A549 (cell line): ENCODE data around the gene MED9. TPM values are rescaled to one million over a fixed set of nuclear protein-coding genes. Genes with fewer than 3 reads are reported as not detected.

Experiments
- ATAC-seq, 2 experiments: fragments of 200-7000 bp in 1 of 2; fragments of >200 bp in 1 of 2; cut with Nextera tagmentation in 1 of 2; cut with Tn5 transposase in 1 of 2; 3 replicates each; pipeline versions ENCODE4 v1.8.0 to v1.9.1; 2018 to 2020; ENCODE audit warnings: mild to moderate bottlenecking in 1 of 2, moderate library complexity in 1 of 2
- CTCF ChIA-PET: fragments of 300-600 bp; sonication (Branson Sonifier 250); formaldehyde crosslinking; extraction: SDS; loops from one replicate; lab custom pipeline; 2021; ENCODE audit warnings: antibody characterized with exemption, inconsistent platforms; lab: Yijun Ruan, JAX
- POLR2A ChIA-PET: fragments of 350-600 bp; formaldehyde crosslinking; extraction: SDS; loops from one replicate; lab custom pipeline; 2021; ENCODE audit warnings: antibody characterized with exemption, inconsistent platforms; lab: Yijun Ruan, JAX
- DNase-seq, 2 experiments: peaks; one replicate each; pipeline versions ENCODE4 v3.0.0 to v3.0.0-alpha.2; 2011 to 2016; ENCODE audit warnings: low read depth in 1 of 2, low spot score in 1 of 2
- FAIRE-seq: peaks from 2 replicates; lab custom pipeline; 2011; peaks lifted over from hg19 to GRCh38; lab: Jason Lieb, UNC
- H3K27ac ChIP-seq, 2 experiments: fragments of >200 bp; sonication (Bioruptor Twin); formaldehyde crosslinking; 3 replicates each; pipeline ENCODE4 v1.5.1; 2016 to 2017
- H3K4me1 ChIP-seq: fragments of >200 bp; sonication (Bioruptor Twin); formaldehyde crosslinking; 3 replicates; pipeline ENCODE4 v1.6.1; 2016
- H3K4me2 ChIP-seq: fragments of >200 bp; sonication (Bioruptor Twin); formaldehyde crosslinking; 3 replicates; pipeline ENCODE4 v1.6.1; 2016
- H3K4me3 ChIP-seq: fragments of >200 bp; sonication (Bioruptor Twin); formaldehyde crosslinking; 3 replicates; pipeline ENCODE4 v1.5.1; 2016
- H3K9me3 ChIP-seq: fragments of >200 bp; sonication (Bioruptor Twin); formaldehyde crosslinking; 3 replicates; pipeline ENCODE4 v1.6.1; 2016
- ATOH8 ChIP-seq: fragments of 250-450 bp; sonication (Bioruptor Pico); IDR thresholded peaks from 2 replicates; pipeline ENCODE4 v1.5.0; 2020; ENCODE audit warnings: low read depth, mild to moderate bottlenecking, moderate library complexity
- BHLHE40 ChIP-seq: IDR thresholded peaks from 2 replicates; pipeline ENCODE4 v1.6.1; 2012; ENCODE audit warnings: low read depth, low read length, inconsistent platforms
- CBX2 ChIP-seq: fragments of 200-600 bp; sonication (generic); IDR thresholded peaks from 2 replicates; pipeline ENCODE4 v1.6.1; 2016; ENCODE audit warnings: low read depth, mild to moderate bottlenecking, borderline replicate concordance
- CBX8 ChIP-seq: fragments of 200-600 bp; sonication (generic); IDR thresholded peaks from 2 replicates; pipeline ENCODE4 v1.6.1; 2016
- CHD4 ChIP-seq: fragments of 200-600 bp; sonication (generic); IDR thresholded peaks from 2 replicates; pipeline ENCODE4 v1.6.1; 2016; ENCODE audit warnings: antibody characterized with exemption, mild to moderate bottlenecking, borderline replicate concordance
- E2F6 ChIP-seq: IDR thresholded peaks from 2 replicates; pipeline ENCODE4 v1.6.1; 2012; ENCODE audit warnings: low read depth, borderline replicate concordance
- EHF ChIP-seq: fragments of 250-450 bp; sonication (Bioruptor Pico); IDR thresholded peaks from 2 replicates; pipeline ENCODE4 v1.5.0; 2020; ENCODE audit warnings: mild to moderate bottlenecking
- ELK1 ChIP-seq: fragments of 150-350 bp; IDR thresholded peaks from 2 replicates; pipeline ENCODE4 v1.6.1; 2014; ENCODE audit warnings: low read depth, mild to moderate bottlenecking, low read length
- EP300 ChIP-seq, 2 experiments: fragments of >200 bp; sonication (Bioruptor Twin); formaldehyde crosslinking; IDR thresholded peaks; 2 replicates in 1 of 2; 3 replicates in 1 of 2; pipeline ENCODE4 v1.6.1; 2016 to 2017
- ESRRA ChIP-seq: fragments of 150-350 bp; IDR thresholded peaks from 2 replicates; pipeline ENCODE4 v1.6.1; 2014; ENCODE audit warnings: mild to moderate bottlenecking, low read length, borderline replicate concordance
- FOSB ChIP-seq: fragments of 250-450 bp; sonication (Bioruptor Pico); IDR thresholded peaks from 2 replicates; pipeline ENCODE4 v1.5.0; 2020; ENCODE audit warnings: mild to moderate bottlenecking, moderate library complexity
- FOSL2 ChIP-seq, 2 experiments: fragments of 450-650 bp in 1 of 2; fragments of >200 bp in 1 of 2; sonication (Bioruptor Twin) in 1 of 2; formaldehyde crosslinking; IDR thresholded peaks; 2 replicates each; pipeline versions ENCODE4 v1.5.0 to v1.6.1; 2016 to 2020; ENCODE audit warnings: mild to moderate bottlenecking in 1 of 2, moderate library complexity in 1 of 2
- HEYL ChIP-seq: fragments of 250-450 bp; sonication (Bioruptor Pico); IDR thresholded peaks from 2 replicates; pipeline ENCODE4 v1.8.0; 2021; ENCODE audit warnings: mild to moderate bottlenecking, moderate library complexity
- HOXA7 ChIP-seq: fragments of 250-450 bp; sonication (Bioruptor Pico); IDR thresholded peaks from 2 replicates; pipeline ENCODE4 v1.5.0; 2020; ENCODE audit warnings: mild to moderate bottlenecking, moderate library complexity
- HOXB13 ChIP-seq: fragments of 250-450 bp; sonication (Bioruptor Pico); IDR thresholded peaks from 2 replicates; pipeline ENCODE4 v1.5.0; 2020; ENCODE audit warnings: low read depth, mild to moderate bottlenecking, moderate library complexity
- HOXB5 ChIP-seq: fragments of 250-450 bp; sonication (Bioruptor Pico); IDR thresholded peaks from 2 replicates; pipeline ENCODE4 v1.5.0; 2020; ENCODE audit warnings: mild to moderate bottlenecking, moderate library complexity
- KDM1A ChIP-seq: fragments of 200-600 bp; sonication (generic); IDR thresholded peaks from 2 replicates; pipeline ENCODE4 v1.6.1; 2016; ENCODE audit warnings: low read depth, mild to moderate bottlenecking
- KDM5A ChIP-seq: fragments of 200-600 bp; sonication (generic); IDR thresholded peaks from 2 replicates; pipeline ENCODE4 v1.6.1; 2016; ENCODE audit warnings: antibody characterized with exemption, mild to moderate bottlenecking
- MAX ChIP-seq: IDR thresholded peaks from 2 replicates; pipeline ENCODE4 v1.6.1; 2012
- MAZ ChIP-seq: fragments of 150-350 bp; IDR thresholded peaks from 2 replicates; pipeline ENCODE4 v1.6.1; 2014; ENCODE audit warnings: antibody characterized with exemption, low read depth, low read length, borderline replicate concordance
- MYC ChIP-seq: IDR thresholded peaks from 2 replicates; pipeline ENCODE4 v1.6.1; 2012; ENCODE audit warnings: mild to moderate bottlenecking, inconsistent platforms, low read length, improper control_type of control experiment, borderline replicate concordance
- NFE2L2 ChIP-seq: fragments of 150-350 bp; conservative IDR thresholded peaks from 2 replicates; pipeline ENCODE4 v1.6.1; 2014; ENCODE audit warnings: low read length
- NR3C1 ChIP-seq: fragments of >200 bp; sonication (Bioruptor Twin); formaldehyde crosslinking; IDR thresholded peaks from 3 replicates; pipeline ENCODE4 v1.6.1; 2017
- PHF8 ChIP-seq: fragments of 200-600 bp; sonication (generic); IDR thresholded peaks from 2 replicates; pipeline ENCODE4 v1.6.1; 2016; ENCODE audit warnings: low read depth, mild to moderate bottlenecking, antibody characterized with exemption, moderate library complexity, borderline replicate concordance
- POLR2AphosphoS2 ChIP-seq: conservative IDR thresholded peaks from 2 replicates; pipeline ENCODE4 v1.6.1; 2012; ENCODE audit warnings: low read length, improper control_type of control experiment, inconsistent platforms
- RAD21 ChIP-seq, 2 experiments: fragments of >200 bp in 1 of 2; sonication (Bioruptor Twin) in 1 of 2; formaldehyde crosslinking in 1 of 2; IDR thresholded peaks in 1 of 2; conservative IDR thresholded peaks in 1 of 2; 2 replicates in 1 of 2; 3 replicates in 1 of 2; pipeline ENCODE4 v1.6.1; 2012 to 2018; ENCODE audit warnings: inconsistent platforms in 1 of 2
- RARB ChIP-seq: fragments of 250-450 bp; sonication (Bioruptor Pico); IDR thresholded peaks from 2 replicates; pipeline ENCODE4 v1.8.0; 2021; ENCODE audit warnings: mild to moderate bottlenecking, moderate library complexity
- RCOR1 ChIP-seq: fragments of 150-350 bp; IDR thresholded peaks from 2 replicates; pipeline ENCODE4 v1.6.1; 2014; ENCODE audit warnings: antibody characterized with exemption, low read length, low read depth
- SMC3 ChIP-seq: fragments of >200 bp; sonication (Bioruptor Twin); formaldehyde crosslinking; IDR thresholded peaks from 3 replicates; pipeline ENCODE4 v1.6.1; 2018; ENCODE audit warnings: inconsistent platforms
- TFCP2L1 ChIP-seq: fragments of 250-450 bp; sonication (Bioruptor Pico); IDR thresholded peaks from 2 replicates; pipeline ENCODE4 v1.5.0; 2021; ENCODE audit warnings: mild to moderate bottlenecking
- TP53 ChIP-seq: fragments of 250-450 bp; sonication (Bioruptor Pico); IDR thresholded peaks from 2 replicates; pipeline ENCODE4 v1.5.0; 2021; ENCODE audit warnings: mild to moderate bottlenecking, moderate library complexity
- USF2 ChIP-seq: fragments of 450-650 bp; IDR thresholded peaks from 2 replicates; pipeline ENCODE4 v1.6.1; 2014; ENCODE audit warnings: antibody characterized with exemption
- ZC3H11A ChIP-seq: fragments of 450-650 bp; IDR thresholded peaks from 2 replicates; pipeline ENCODE4 v1.6.1; 2014; ENCODE audit warnings: antibody characterized with exemption, mild to moderate bottlenecking
- ZNF302 ChIP-seq: fragments of 250-450 bp; sonication (Bioruptor Pico); IDR thresholded peaks from 2 replicates; pipeline ENCODE4 v1.9.0; 2021; ENCODE audit warnings: inconsistent platforms, mild to moderate bottlenecking, moderate library complexity
- ZSCAN20 ChIP-seq: fragments of 250-450 bp; sonication (Bioruptor Pico); IDR thresholded peaks from 2 replicates; pipeline ENCODE4 v1.8.0; 2022; ENCODE audit warnings: mild to moderate bottlenecking, moderate library complexity
- whole genome bisulfite sequencing: methylation state at CpG from one replicate; pipeline ENCODE4 v1.1.6; 2017; ENCODE audit errors: missing lambda C conversion rate; 5-methylcytosine and 5-hydroxymethylcytosine counted together
- polyA plus RNA-seq, 4 experiments: library from polyadenylated mRNA; depleted of rRNA in 3 of 4; stranded (reverse); fragments of >200 nt; fragmentation: RNase III in 1 of 4; extraction: RNeasy Plus Mini Kit Qiagen cat#74134 plus additional on column Dnase treatment in 1 of 4; gene quantifications; 2 replicates in 3 of 4; 3 replicates in 1 of 4; pipeline ENCODE4 v1.2.3, GENCODE V29; 2011 to 2017
- TF ChIP-seq, protein P1 (sequence below): fragments of >200 bp; sonication (Bioruptor Twin); formaldehyde crosslinking; IDR thresholded peaks from 2 replicates; pipeline ENCODE4 v1.6.1; 2016
- TF ChIP-seq, protein P2 (sequence below): fragments of >200 bp; sonication (Bioruptor Twin); formaldehyde crosslinking; IDR thresholded peaks from 3 replicates; pipeline ENCODE4 v1.5.1; 2016

Gene MED9
- polyA plus RNA-seq, 2 of the 4 experiments (the other 2 are of a cell fraction): 15.2 to 17.4 TPM

- Histone ChIP-seq H3K4me2 (peak overlapping the region; percentile 83), H3K4me3 (no peak overlapping the region), H3K9me3 (peaks cover 11% of the 10 kb centered on the region; the same call in 2 of the 3 replicates), H3K4me1 (peaks cover 45% of the 10 kb centered on the region), H3K27ac (peak overlapping the region; percentile 68 to 83)
- WGBS: 69% methylated on average over 4 of the region's 4 CpGs
- CTCF ChIA-PET: interaction anchor here (0.8 to 6.5 kb wide), 12 partner anchors 12 to 234 kb away, joined by 3 to 48 read pairs (median 4); partner anchors contain the start of genes MED9 and RASD1
- DNase-seq (peak in 1 of 2 experiments; percentile 54), FAIRE-seq (no peak), ATAC-seq (peak; percentile 41 to 43; a peak in 5 of 6 replicates)
- POLR2A ChIA-PET: interaction anchor here (1.8 to 2.8 kb wide), 2 partner anchors 11 to 50 kb away, joined by 11 to 12 read pairs; partner anchors contain the start of gene RASD1
- TF ChIP-seq ZC3H11A: no peak
- no peak for TF ChIP-seq ATOH8 (CRISPR knock-in tag)
- no peak for TF ChIP-seq KDM1A
- no peak for TF ChIP-seq ELK1
- no peak for TF ChIP-seq HEYL (CRISPR knock-in tag)
- no peak for TF ChIP-seq EP300 (IDR thresholded peaks at IDR 0.05)
- TF ChIP-seq CBX8: no peak
- no peak for TF ChIP-seq ESRRA
- no peak for TF ChIP-seq MAZ
- TF ChIP-seq RCOR1: no peak
- TF ChIP-seq NFE2L2: no peak
- TF ChIP-seq, protein P1, sequence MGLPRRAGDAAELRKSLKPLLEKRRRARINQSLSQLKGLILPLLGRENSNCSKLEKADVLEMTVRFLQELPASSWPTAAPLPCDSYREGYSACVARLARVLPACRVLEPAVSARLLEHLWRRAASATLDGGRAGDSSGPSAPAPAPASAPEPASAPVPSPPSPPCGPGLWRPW: no peak
- TF ChIP-seq USF2: no peak
- 0 out of 2 replicates have a peak, but pooled peaks have one; percentile 9 for TF ChIP-seq E2F6
- no peak for TF ChIP-seq ZSCAN20 (CRISPR knock-in tag)
- TF ChIP-seq KDM5A: no peak
- TF ChIP-seq CHD4: peak; percentile 18; the same call in 1 of the 2 replicates
- TF ChIP-seq POLR2AphosphoS2: no peak
- no peak for TF ChIP-seq NR3C1
- no peak for TF ChIP-seq FOSL2 (IDR thresholded peaks at IDR 0.05)
- TF ChIP-seq FOSL2 (CRISPR knock-in tag; IDR thresholded peaks at IDR 0.05): no peak
- no peak for TF ChIP-seq BHLHE40
- TF ChIP-seq HOXA7: no peak
- no peak; the same call in 1 of the 2 replicates for TF ChIP-seq ZNF302
- TF ChIP-seq SMC3: no peak
- no peak for TF ChIP-seq TP53 (CRISPR knock-in tag)
- no peak for TF ChIP-seq MYC
- TF ChIP-seq PHF8: no peak
- no peak for TF ChIP-seq MAX
- no peak for TF ChIP-seq CBX2
- TF ChIP-seq TFCP2L1 (CRISPR knock-in tag): no peak
- no peak for TF ChIP-seq HOXB5 (CRISPR knock-in tag)
- TF ChIP-seq HOXB13: peak; percentile 62; the same call in 1 of the 2 replicates
- no peak; the same call in 1 of the 2 replicates for TF ChIP-seq FOSB (CRISPR knock-in tag)
- TF ChIP-seq, protein P2, sequence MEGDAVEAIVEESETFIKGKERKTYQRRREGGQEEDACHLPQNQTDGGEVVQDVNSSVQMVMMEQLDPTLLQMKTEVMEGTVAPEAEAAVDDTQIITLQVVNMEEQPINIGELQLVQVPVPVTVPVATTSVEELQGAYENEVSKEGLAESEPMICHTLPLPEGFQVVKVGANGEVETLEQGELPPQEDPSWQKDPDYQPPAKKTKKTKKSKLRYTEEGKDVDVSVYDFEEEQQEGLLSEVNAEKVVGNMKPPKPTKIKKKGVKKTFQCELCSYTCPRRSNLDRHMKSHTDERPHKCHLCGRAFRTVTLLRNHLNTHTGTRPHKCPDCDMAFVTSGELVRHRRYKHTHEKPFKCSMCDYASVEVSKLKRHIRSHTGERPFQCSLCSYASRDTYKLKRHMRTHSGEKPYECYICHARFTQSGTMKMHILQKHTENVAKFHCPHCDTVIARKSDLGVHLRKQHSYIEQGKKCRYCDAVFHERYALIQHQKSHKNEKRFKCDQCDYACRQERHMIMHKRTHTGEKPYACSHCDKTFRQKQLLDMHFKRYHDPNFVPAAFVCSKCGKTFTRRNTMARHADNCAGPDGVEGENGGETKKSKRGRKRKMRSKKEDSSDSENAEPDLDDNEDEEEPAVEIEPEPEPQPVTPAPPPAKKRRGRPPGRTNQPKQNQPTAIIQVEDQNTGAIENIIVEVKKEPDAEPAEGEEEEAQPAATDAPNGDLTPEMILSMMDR: no peak
- peak; percentile 17; the same call in 1 of the 2 replicates for TF ChIP-seq EHF (CRISPR knock-in tag)
- no peak for TF ChIP-seq RAD21 (conservative IDR thresholded peaks at IDR 0.05 in 1 of 2, IDR thresholded peaks at IDR 0.05 in 1 of 2)
- no peak for TF ChIP-seq RARB (CRISPR knock-in tag)
Observed at GRCh38 chr17:17446666-17447155, 30.1 kb upstream of the MED9 start.
